Astrocyte (in vitro differentiated cells and primary cell): ENCODE measurements around the gene HSPA12B. TPM values are rescaled to one million over a fixed set of nuclear protein-coding genes. Genes with fewer than 3 reads are reported as not detected.

Source experiments
- DNase-seq: peaks from one replicate; pipeline ENCODE4 v3.0.0-alpha.2; 2010; ENCODE audit warnings: low read depth
- FAIRE-seq: peaks from 2 replicates; lab custom pipeline; 2011; peaks lifted over from hg19 to GRCh38; lab: Jason Lieb, UNC
- H2AFZ ChIP-seq: 2 replicates; pipeline ENCODE4 v1.6.0; 2012; ENCODE audit warnings: low read depth, low read length, inconsistent platforms
- H3K27ac ChIP-seq: 2 replicates; pipeline ENCODE4 v1.5.1; 2011; ENCODE audit warnings: low read depth, low read length, inconsistent platforms
- H3K27me3 ChIP-seq: 2 replicates; pipeline ENCODE4 v1.6.0; 2011; ENCODE audit warnings: low read length, inconsistent platforms; ENCODE audit not compliant: insufficient read depth
- H3K36me3 ChIP-seq: 2 replicates; pipeline ENCODE4 v1.5.1; 2011; ENCODE audit warnings: low read length, inconsistent platforms; ENCODE audit not compliant: insufficient read depth
- H3K4me1 ChIP-seq: 2 replicates; pipeline ENCODE4 v1.5.1; 2011; ENCODE audit warnings: low read length, inconsistent platforms; ENCODE audit not compliant: insufficient read depth
- H3K4me2 ChIP-seq: 2 replicates; pipeline ENCODE4 v1.6.0; 2012; ENCODE audit warnings: low read length, inconsistent platforms
- H3K4me3 ChIP-seq: 2 replicates; pipeline ENCODE4 v1.5.1; 2011; ENCODE audit warnings: low read depth, mild to moderate bottlenecking, low read length, inconsistent platforms; ENCODE audit not compliant: insufficient read depth
- H3K79me2 ChIP-seq: 2 replicates; pipeline ENCODE4 v1.6.0; 2012; ENCODE audit warnings: mild to moderate bottlenecking, low read length, inconsistent platforms; ENCODE audit not compliant: insufficient read depth
- H3K9ac ChIP-seq: 2 replicates; pipeline ENCODE4 v1.6.0; 2012; ENCODE audit warnings: mild to moderate bottlenecking, low read length, inconsistent platforms
- H3K9me3 ChIP-seq: 2 replicates; pipeline ENCODE4 v1.5.1; 2012; ENCODE audit warnings: low read depth, mild to moderate bottlenecking, low read length, inconsistent platforms; ENCODE audit not compliant: insufficient read depth
- H4K20me1 ChIP-seq: 2 replicates; pipeline ENCODE4 v1.6.0; 2012; ENCODE audit warnings: low read length, inconsistent platforms; ENCODE audit not compliant: insufficient read depth
- H3K27ac Mint-ChIP-seq: one replicate; pipeline ENCODE4 v1.8.0; 2021; ENCODE audit warnings: mild to moderate bottlenecking, mixed read lengths; ENCODE audit not compliant: unreplicated experiment
- H3K27me3 Mint-ChIP-seq: one replicate; pipeline ENCODE4 v1.8.0; 2021; ENCODE audit warnings: low read depth, mixed read lengths; ENCODE audit not compliant: unreplicated experiment
- H3K36me3 Mint-ChIP-seq: one replicate; pipeline ENCODE4 v1.8.0; 2021; ENCODE audit warnings: low read depth, mixed read lengths; ENCODE audit not compliant: unreplicated experiment
- H3K4me1 Mint-ChIP-seq: one replicate; pipeline ENCODE4 v1.8.0; 2021; ENCODE audit warnings: low read depth, mixed read lengths; ENCODE audit not compliant: unreplicated experiment
- H3K4me3 Mint-ChIP-seq: one replicate; pipeline ENCODE4 v1.8.0; 2021; ENCODE audit warnings: mild to moderate bottlenecking, moderate library complexity, mixed read lengths; ENCODE audit not compliant: unreplicated experiment
- H3K9me3 Mint-ChIP-seq: one replicate; pipeline ENCODE4 v1.8.0; 2021; ENCODE audit warnings: mild to moderate bottlenecking, mixed read lengths; ENCODE audit not compliant: unreplicated experiment
- EZH2 ChIP-seq: IDR thresholded peaks from 2 replicates; pipeline ENCODE4 v1.6.1; 2012; ENCODE audit warnings: mild to moderate bottlenecking, low read length, inconsistent platforms; ENCODE audit not compliant: insufficient read depth
- total RNA-seq: library from RNA; stranded (reverse); gene quantifications from 2 replicates; pipeline ENCODE4 v1.2.1, GENCODE V29; 2021
- TF ChIP-seq, protein P1 (sequence below): IDR thresholded peaks from 2 replicates; pipeline ENCODE4 v1.5.1; 2011; ENCODE audit warnings: low read depth, mild to moderate bottlenecking, inconsistent platforms, low read length, moderate library complexity; ENCODE audit not compliant: insufficient read depth

The HSPA12B gene
- total RNA-seq, 1 donor from 2014 or later: not detected

GRCh38 chr20:3698591-3699001 lies 33.9 kb upstream of the HSPA12B start:
- H3K27ac Mint-ChIP-seq: no peak overlapping the region
- no peak overlapping the region for H2AFZ ChIP-seq
- no peak for TF ChIP-seq EZH2
- TF ChIP-seq, protein P1, sequence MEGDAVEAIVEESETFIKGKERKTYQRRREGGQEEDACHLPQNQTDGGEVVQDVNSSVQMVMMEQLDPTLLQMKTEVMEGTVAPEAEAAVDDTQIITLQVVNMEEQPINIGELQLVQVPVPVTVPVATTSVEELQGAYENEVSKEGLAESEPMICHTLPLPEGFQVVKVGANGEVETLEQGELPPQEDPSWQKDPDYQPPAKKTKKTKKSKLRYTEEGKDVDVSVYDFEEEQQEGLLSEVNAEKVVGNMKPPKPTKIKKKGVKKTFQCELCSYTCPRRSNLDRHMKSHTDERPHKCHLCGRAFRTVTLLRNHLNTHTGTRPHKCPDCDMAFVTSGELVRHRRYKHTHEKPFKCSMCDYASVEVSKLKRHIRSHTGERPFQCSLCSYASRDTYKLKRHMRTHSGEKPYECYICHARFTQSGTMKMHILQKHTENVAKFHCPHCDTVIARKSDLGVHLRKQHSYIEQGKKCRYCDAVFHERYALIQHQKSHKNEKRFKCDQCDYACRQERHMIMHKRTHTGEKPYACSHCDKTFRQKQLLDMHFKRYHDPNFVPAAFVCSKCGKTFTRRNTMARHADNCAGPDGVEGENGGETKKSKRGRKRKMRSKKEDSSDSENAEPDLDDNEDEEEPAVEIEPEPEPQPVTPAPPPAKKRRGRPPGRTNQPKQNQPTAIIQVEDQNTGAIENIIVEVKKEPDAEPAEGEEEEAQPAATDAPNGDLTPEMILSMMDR: no peak

DNA sequence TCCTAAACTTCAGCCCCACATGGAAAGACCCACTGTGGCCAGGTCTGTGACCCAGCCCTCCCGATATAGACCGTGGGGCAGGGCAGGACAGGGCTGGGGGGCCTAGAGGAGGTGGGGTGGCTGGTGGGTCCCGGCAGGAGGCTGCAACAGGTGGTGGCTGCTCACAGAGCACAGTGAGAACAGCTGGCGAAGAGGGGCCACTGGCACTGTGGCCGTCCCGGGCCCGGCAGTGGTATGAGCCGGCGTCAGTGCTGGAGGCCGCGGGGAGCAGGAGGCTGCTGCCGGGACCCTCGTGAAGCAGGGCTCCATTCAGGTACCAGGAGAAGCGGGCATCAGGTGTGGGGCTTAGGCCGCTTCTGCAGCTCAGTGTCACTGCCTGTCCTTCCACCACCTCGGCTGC lies 33.4 kb upstream of the HSPA12B start:
- H4K20me1 ChIP-seq: no peaks in the 10 kb centered on the region
- no peaks in the 10 kb centered on the region for H3K27me3 ChIP-seq
- H3K4me3 ChIP-seq: no peak overlapping the region
- H3K4me1 Mint-ChIP-seq: no peaks in the 10 kb centered on the region
- DNase-seq: no peak
- H3K9me3 Mint-ChIP-seq: peaks cover 2% of the 10 kb centered on the region
- no peaks in the 10 kb centered on the region for H3K36me3 Mint-ChIP-seq
- no peaks in the 10 kb centered on the region for H3K79me2 ChIP-seq
- no peak overlapping the region for H2AFZ ChIP-seq
- H3K9ac ChIP-seq: no peak overlapping the region
- H3K27me3 Mint-ChIP-seq: peaks cover 36% of the 10 kb centered on the region
- H3K4me3 Mint-ChIP-seq: no peak overlapping the region
- no peak for FAIRE-seq
- no peaks in the 10 kb centered on the region for H3K9me3 ChIP-seq
- no peaks in the 10 kb centered on the region for H3K36me3 ChIP-seq
- H3K4me1 ChIP-seq: no peaks in the 10 kb centered on the region
- no peak overlapping the region for H3K27ac Mint-ChIP-seq
- H3K27ac ChIP-seq: no peak overlapping the region
- TF ChIP-seq, protein P1: no peak
- no peak for TF ChIP-seq EZH2
- H3K4me2 ChIP-seq: no peak overlapping the region

More at GRCh38 chr20:3698591-3699001, 33.9 kb upstream of the HSPA12B start:
- Histone ChIP-seq H3K27ac (no peak overlapping the region), H3K4me1 (no peaks in the 10 kb centered on the region), H3K4me2 (no peak overlapping the region), H3K27me3 (no peaks in the 10 kb centered on the region), H4K20me1 (no peaks in the 10 kb centered on the region), H3K9ac (no peak overlapping the region), H3K9me3 (no peaks in the 10 kb centered on the region), H3K36me3 (no peaks in the 10 kb centered on the region), H3K4me3 (no peak overlapping the region), H3K79me2 (no peaks in the 10 kb centered on the region)
- Mint-ChIP-seq H3K27me3 (peaks cover 39% of the 10 kb centered on the region), H3K4me1 (no peaks in the 10 kb centered on the region), H3K36me3 (no peaks in the 10 kb centered on the region), H3K9me3 (peaks cover 2% of the 10 kb centered on the region), H3K4me3 (no peak overlapping the region)
- no peak for DNase-seq
- FAIRE-seq: no peak

DNA sequence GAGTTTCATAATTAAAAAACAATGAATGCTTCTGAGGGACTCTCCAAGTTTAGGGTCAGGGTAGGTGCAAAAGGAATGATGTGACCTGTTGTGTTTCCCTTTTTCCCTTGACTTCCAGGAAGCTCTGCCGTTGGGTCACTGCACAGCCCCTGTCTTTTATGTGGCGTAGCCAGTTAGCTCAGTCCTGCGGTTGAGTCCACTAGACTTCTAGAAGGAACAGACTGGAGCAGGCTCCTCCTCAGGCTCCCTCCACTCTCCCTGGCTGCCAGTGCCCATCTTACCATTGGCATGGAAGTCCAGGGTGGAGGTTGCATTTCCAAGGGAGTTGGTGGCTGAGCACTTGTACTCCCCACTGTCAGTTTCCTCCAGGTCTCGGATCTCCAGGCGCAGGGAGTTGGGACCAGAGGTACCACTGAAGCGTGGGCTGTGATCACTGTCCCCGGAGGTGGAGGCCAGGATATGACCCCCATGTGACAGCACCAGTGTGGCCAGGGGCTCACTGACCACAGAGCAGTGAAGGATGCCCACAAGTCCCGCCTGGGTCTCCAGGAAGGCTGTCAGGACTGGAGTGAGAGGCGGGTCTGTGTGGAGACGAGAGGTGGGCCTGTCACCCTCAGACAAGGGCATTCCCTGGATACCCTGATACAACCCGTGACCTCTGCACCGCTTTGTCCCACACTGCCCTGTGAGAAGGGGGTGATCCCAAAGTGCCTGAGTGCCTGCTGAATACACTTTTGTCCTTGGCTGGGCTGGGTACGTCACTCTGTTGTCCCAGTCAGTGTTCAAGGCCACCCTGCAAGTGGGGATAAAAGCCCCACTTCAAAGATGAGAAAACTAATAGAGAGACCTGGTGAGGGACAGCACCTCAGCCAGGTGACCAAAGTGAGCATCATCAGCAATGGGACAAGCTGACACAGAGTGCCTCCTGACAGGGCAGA lies 31.2 kb upstream of the HSPA12B start:
- Mint-ChIP-seq H3K27ac (no peak overlapping the region), H3K4me1 (no peaks in the 10 kb centered on the region), H3K27me3 (peaks cover 40% of the 10 kb centered on the region), H3K4me3 (no peak overlapping the region), H3K9me3 (peaks cover 2% of the 10 kb centered on the region), H3K36me3 (no peaks in the 10 kb centered on the region)
- H3K4me2 ChIP-seq: no peak overlapping the region
- no peak overlapping the region for H3K9ac ChIP-seq
- no peak overlapping the region for H2AFZ ChIP-seq
- H4K20me1 ChIP-seq: no peaks in the 10 kb centered on the region
- no peaks in the 10 kb centered on the region for H3K79me2 ChIP-seq
- H3K27me3 ChIP-seq: no peaks in the 10 kb centered on the region
- no peaks in the 10 kb centered on the region for H3K4me1 ChIP-seq
- FAIRE-seq (no peak), DNase-seq (no peak)
- no peak overlapping the region for H3K4me3 ChIP-seq
- H3K27ac ChIP-seq: no peak overlapping the region
- no peaks in the 10 kb centered on the region for H3K9me3 ChIP-seq
- H3K36me3 ChIP-seq: no peaks in the 10 kb centered on the region
- no peak for TF ChIP-seq EZH2
- TF ChIP-seq, protein P1: no peak
